NCI-H1694 treated with DMSO at 0.1 percent for 48 hours (cell line): ENCODE results near the gene TRIM46.

Experiments used
- DNase-seq: peaks from one replicate; lab custom pipeline; 2025; lab: John Stamatoyannopoulos, UW

Gene TRIM46

GRCh38 chr1:155172732-155173477, 744 bp upstream of the TRIM46 start, which contains the start of gene KRTCAP2:
Gene KRTCAP2 (minus strand): TSS chr1:155173304. CDS start chr1:155173224, 80 bp downstream.
- peak; percentile 99 for DNase-seq

GRCh38 chr1:155174324-155175280, 953 bp downstream of the TRIM46 start:
- DNase-seq = peak; percentile 70

DNA sequence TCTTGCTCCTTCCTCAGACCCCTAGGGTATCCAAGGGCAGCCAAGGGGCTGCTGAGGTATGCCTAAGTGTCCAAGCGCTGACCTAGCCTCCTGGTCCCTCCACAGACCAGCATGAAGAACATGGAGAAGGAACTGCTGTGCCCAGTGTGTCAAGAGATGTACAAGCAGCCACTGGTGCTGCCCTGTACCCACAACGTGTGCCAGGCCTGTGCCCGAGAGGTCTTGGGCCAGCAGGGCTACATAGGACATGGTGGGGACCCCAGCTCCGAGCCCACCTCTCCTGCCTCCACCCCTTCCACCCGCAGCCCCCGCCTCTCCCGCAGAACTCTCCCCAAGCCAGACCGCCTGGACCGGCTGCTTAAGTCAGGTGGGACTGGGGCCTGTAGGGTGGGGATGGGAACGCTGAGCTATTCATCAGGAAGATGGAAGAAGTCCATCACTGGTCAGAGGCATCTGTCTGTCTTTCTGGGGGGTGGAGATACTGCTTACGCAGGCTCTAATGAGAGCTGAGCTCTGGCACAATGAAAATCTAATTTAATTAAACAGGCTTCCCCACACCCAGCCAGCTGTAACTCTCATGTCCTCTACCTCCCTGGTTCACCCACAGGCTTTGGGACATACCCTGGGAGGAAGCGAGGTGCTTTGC, 1.8 kb downstream of the TRIM46 start:
- no peak for DNase-seq

GRCh38 chr1:155175927-155176371, 2.3 kb downstream of the TRIM46 start:
- DNase-seq = peak; percentile 29

- DNase-seq = peak; percentile 86
Measured at GRCh38 chr1:155176544-155177071, 3.0 kb downstream of the TRIM46 start.

- no peak for DNase-seq
Measured at GRCh38 chr1:155177192-155177917, 3.7 kb downstream of the TRIM46 start.

- DNase-seq = no peak
Measured at GRCh38 chr1:155177918-155178281, 4.3 kb downstream of the TRIM46 start.

DNA sequence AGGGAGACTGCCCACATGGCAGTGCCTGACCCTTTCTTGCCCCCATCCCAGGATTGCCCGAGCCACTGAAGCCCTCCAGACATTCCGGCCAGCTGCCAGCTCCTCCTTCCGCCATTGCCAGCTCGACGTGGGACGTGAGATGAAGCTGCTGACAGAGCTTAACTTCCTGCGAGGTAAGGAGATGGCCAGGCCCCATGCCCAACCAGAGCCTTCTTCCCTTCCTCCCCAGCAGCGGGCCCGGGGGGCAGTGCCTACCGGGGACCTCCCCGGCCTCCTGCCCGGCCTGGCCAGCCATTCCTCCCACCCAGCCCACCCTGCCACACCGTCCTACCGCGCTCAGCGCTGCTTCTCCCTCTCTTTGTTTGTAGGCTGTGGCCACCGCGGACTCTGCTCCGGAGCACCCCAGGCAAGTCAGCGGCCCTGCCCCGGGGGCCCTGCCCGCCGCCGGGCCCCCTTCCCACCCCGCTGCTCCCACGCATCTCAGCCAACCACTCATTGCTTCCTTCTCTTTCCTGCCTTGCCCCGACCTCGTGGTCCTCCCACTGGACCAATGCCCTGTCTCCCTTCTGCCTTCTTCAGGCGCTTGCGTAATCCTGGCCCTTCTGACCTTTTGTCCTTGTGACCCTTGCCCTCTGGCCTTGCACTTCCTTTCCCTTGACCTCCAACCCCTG, 4.9 kb downstream of the TRIM46 start:
- DNase-seq = no peak

DNA sequence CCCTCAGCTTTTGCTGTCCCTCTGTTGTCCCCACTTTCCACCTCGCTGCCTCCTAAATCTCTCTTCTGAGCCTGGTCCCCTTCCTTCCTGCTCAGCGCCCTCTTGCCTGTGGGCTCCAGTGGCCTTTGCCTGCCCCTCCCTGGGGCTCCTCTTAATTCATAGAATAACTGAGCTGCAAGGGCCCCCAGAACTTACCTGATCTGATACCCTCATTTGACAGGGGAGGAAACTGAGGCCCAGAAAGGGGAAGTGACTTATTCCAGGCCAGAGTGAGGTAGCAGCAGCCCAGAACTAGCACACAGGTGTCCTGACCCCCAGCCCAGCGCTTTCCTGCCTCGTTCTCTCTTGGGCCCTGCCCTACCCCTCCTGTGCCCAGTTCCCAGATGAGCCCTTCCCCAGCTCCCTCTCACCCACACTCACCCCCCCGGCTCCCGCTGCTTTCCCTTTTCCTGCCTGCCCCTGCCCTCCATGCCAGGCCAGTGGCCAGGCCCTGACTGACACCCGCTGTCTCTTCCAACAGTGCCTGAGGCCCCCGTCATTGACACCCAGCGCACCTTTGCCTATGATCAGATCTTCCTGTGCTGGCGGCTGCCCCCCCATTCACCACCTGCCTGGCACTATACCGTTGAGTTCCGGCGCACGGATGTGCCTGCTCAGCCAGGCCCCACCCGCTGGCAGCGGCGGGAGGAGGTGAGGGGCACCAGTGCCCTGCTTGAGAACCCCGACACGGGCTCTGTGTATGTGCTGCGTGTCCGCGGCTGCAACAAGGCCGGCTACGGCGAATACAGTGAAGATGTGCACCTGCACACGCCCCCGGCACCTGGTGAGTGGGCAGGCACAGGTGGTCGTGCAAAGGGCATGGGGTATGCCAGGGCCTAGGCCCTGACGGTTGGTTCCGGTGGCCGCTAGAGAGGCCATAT, 5.7 kb downstream of the TRIM46 start:
- no peak for DNase-seq

GRCh38 chr1:155181371-155182051, 7.9 kb downstream of the TRIM46 start:
- DNase-seq = no peak

GRCh38 chr1:155182052-155182550, 8.5 kb downstream of the TRIM46 start:
- no peak for DNase-seq

DNA sequence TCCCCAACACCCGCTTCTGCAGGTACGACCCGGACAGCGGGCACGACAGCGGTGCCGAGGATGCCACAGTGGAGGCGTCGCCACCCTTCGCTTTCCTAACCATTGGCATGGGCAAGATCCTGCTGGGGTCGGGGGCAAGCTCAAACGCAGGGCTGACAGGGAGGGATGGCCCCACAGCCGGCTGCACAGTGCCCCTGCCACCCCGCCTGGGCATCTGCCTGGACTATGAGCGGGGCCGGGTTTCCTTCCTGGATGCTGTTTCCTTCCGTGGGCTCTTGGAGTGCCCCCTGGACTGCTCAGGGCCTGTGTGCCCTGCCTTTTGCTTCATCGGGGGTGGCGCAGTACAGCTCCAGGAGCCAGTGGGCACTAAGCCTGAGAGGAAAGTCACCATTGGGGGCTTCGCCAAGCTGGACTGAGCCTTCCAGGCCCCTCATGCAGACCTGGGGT, 10.1 kb downstream of the TRIM46 start:
- DNase-seq = no peak

GRCh38 chr1:155184351-155184811, 10.7 kb downstream of the TRIM46 start:
- no peak for DNase-seq

DNA sequence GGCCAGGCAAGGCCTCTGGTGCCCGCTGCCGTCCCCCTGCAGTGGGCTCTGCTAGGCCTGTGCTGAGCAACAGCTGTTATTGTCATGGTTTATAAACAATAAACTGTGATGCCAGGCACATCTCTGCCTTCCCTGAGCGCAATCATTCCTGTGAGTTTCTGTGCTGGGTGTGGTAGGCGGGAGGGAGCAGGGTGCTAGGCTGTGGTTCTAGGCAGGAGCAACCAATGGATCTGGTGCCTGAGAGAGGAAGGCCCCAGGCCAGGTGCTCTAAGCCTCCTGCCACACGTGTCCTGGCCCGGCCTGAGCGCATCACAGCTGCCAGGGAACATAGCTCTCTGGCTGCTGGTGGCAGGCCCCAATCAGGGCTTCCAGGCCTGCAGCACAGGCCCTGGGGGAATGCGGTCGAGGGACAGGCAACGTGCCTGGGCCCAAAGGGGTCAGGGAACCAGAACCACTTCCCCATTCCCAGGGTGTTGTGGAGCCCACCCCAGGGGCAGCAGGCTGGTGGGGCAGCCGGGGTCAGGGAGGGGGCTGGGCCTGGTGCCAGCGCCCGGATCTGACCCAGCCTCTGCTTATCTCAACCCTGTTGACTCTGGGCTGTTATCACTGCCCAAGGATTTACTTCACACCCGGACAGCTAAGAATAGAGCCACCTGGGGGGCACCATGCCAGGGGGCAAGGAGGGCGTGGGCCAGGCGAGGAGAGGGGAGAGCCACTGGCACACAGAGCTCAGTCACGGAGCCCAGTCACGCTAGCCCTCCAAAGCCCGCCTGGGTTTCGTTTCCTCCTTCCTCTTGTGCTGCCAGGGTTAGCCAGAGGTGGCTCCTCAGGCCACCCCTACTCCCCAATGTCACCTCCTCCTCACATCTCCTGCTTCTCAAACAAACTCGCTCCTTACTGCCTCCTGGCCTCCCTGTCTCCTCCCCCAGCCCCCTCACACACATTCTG, 11.5 kb downstream of the TRIM46 start:
- peak; percentile 90 for DNase-seq

DNA sequence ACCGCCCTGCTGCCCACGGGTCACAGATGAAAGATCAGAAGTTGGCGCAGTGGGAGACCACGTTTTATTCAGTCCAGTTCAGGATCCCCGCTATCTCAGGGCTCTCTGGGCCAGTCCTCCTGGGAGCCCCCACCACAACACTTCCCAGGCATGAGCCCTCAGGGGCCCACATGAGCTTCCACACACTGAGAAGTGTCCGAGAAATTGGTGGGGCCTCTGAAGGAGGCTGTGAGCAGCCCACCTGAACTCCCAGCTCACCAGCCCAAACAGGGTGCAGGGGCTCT, 12.1 kb downstream of the TRIM46 start:
- no peak for DNase-seq

DNA sequence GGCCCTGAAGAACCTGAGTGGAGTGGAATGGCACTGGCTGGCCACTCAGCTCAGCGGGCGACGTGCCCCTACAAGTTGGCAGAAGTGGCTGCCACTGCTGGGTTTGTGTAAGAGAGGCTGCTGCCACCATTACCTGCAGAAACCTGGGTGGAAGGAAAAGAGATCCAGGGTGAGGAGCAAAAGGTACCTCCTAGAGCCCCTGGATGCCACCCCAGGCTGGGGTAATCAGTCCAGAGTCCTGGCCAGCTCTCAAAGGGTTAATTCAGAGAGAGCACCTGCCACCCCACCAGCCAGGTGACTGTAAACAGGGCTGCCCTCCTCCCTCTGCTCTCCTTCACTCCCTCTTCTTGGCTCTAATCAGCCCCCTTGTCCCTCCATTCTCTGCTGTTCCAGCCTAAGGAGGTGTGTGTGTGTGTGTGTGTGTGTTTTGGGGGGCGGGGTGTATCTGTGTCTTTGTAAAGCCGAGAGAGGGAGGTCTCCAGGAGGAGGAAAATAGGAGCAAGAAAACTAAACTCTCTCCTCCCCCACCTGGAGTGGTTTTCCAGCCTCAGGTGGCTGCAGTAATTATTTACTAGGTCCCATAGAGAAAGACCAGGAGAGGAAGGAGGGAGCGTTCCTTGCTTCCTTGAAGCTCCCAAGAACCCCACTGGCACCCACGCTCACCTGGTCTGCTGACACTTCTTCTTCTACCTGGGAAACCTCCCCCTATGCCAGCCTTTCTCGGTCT, 12.6 kb downstream of the TRIM46 start:
- no peak for DNase-seq

DNA sequence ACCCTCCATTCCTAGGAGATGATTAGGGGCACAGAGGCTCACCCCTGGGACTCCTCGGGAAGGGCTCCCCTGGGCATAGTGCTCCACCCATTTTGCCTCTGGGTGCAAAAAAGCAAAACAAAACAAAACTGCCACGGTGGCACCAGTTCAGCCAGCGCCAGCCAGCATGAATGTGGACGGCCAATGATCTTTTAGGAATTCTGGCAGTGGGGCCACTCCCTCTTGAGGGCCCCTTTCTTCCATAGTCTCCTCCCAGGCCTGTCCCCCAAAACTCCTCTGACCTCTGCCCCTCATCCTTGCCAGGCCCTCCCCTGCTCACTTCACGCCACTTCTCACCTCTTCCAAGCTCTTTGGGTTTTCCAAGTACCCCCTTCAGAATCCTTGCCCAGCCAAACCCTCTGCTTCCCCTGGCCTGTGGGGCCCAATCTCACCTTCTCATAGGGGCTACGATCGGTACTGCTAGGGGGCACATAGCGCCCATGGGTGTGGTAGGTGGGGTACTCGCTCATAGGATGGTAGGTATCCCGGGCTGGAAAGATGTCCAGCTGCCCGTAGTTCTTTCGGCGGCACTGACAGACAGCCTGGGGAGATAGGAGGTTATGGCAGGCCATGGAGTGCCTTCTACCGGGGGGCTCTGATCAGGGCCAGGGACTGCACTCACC, 13.3 kb downstream of the TRIM46 start:
- DNase-seq = no peak
